GM19452 (cell line): Measurements from ENCODE around the gene NDRG3.

Experiments
- ATAC-seq: cut with Tn5 transposase; IDR thresholded peaks from one replicate; pipeline ENCODE4 v1.9.1; 2021; ENCODE audit not compliant: unreplicated experiment

Gene NDRG3

DNA sequence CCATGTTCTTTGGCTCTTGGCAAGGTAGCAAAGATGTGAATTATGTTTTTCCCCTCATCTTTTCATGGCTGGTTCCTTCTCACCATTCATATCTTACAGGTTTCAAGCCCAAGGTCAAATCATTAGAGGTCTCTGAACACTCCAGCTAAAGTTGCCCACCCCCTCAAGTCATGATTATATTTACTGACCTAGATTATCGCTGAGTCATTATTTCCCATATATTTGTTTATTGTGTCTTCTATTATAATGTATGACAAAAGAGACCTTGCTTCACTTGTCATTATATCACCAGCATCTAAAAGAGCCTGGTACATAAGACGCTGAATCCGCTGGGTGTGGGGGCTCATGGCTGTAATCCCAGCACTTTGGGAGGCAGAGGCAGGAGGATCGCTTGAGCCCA is 15.2 kb upstream of the NDRG3 start:
- ATAC-seq: no peak

DNA sequence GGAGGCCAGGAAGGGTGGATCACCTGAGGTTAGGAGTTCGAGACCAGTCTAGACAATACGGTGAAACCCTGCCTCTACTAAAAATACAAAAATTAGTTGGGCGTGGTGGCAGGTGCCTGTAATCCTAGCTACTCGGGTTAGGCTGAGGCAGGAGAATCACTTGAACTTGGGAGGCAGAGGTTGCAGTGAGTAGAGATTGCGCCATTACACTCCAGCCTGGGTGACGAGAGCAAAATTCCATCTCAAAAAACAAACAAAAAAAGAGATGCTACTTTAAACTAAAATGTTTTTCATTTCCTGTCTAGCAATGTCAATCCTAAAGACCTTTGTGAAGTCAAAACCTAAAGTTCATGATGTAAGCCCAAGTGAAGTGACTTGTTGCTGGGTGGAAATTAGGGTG is 14.8 kb upstream of the NDRG3 start:
- ATAC-seq: no peak

DNA sequence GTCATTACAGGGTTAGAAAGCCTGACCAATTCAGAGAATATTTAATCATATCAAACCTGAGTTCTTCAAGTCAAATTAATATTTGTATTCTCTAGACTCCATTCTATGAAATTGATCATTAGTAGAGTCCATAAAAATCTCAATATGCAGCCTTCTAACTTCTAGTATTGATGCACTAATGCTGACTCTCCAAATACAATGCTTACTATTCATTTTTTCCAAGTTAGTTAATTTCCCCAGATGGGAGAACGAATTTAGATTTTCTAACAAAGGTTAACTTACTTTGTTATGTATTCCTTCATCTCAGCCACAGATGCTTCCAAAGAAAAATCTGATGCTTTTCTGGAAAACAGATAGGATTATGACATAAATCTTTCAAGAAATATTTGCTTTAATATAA is 12.4 kb upstream of the NDRG3 start:
- ATAC-seq: no peak

DNA sequence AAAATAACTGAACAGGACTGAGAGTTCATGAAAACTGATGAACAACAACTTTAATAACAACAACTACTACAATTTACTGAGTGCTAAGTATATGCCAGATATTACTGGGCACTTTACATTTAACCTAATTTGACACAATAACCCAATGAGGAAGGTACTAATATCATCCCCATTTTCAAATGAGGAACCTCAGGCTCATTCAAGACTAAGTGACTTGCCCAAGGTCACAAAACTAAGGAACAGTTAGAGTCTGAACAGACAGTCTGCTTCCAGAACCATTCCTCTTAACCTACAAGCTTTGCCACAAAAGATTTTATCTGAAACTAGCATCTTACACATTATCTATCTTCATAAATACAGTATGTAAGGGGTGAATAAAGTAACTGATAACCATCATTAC is 10.6 kb upstream of the NDRG3 start:
- ATAC-seq: no peak

DNA sequence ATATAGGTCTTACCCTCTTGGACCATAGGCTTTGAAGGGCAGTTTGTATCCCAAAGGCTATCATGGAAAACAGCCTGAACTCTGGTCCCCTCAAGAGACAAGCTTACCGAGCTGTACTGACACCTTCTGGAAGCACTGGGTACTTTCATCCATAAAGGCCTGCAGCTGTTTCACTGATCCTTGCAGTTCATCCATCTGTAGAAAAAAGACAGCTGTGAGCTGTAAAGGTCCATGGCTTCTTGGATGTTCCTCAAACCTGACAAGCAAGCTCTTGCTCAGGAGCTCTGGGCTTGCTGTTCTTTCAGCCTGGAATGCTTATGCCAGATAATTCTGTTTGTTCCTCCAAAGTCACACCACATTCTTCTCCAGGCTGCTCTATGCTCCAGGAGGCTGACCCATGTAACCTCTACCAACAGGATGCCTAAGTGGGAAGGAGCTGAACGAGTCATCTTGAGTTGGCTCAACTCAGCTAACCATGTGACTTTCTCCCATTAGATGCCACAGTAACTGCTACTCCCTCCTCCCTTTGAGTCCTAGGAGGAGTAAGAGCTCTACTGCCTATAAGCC is 8.8 kb upstream of the NDRG3 start:
- ATAC-seq: no peak

DNA sequence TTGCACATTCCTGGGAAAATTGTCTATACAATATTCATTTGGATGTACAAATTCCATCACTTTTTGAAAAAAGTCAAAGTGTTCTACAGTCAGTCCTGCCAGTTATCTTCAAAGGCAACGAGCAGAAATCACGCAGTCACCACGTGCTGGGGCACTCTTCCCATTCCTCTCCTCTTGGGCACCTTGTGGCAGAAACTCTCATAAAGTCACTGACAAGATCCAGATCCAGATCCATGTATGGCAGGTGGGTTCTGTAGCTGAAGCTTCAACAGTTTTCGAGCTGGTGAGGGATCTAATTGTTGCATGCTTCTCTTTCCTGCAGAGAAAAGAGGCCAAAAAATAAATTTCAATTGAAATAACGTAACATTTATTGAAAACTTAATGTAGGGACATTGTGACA is 6.7 kb upstream of the NDRG3 start:
- ATAC-seq: no peak

DNA sequence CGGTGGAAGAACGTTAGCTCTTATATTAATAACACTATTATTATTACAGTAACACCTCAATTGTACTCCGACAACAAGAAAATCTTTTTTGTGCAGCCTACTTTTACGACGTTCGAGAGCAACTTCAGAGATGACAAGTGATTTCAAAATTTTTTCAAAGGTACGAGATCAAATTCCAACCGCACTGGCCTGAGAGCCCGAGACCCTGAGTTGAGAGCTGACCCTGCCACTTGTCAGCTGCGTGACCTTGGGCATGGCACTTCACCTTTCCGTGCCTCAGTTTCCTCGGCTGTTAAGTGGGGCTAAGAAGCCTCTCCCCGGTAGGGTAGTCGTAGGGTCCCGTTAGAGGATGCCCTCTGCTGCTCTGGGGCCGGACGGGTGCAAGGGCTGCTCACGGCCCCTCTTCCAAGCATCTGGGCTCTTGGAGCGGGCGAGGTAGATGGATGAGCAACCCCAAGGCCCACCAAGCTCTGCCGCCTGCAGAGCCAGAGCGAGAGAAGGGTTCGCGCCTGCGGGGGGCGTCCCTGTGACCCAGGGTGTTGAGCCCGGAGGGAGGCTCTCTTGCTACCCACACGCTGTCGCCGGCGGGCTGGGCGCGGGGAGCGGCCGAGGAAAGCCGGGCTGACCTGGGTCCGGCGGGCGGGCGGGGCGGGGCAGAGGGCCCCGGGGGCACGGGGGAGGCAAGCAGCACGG is 510 bp downstream of the NDRG3 start:
- ATAC-seq: peak; percentile 37

DNA sequence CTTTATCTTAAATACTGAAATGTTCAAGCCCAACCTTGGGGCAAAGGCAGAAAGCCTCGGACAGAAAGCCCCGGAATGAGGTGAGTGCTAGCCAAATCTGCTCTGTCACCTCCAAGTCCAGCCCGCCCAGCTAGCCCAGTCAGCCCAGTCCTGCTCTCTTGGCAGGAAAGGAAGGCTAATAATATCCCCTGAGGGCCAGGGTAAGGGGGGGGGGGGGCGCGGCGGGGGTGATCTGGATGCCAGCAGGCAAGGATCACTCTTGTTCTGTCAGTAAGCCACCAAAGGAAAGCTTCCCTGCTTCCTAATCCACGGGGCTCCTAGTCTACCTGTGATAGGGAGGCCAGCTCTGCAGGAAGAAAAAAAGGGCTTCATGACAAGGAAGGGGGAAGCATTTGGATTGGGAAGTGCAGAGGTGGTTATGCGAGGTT is 1.1 kb downstream of the NDRG3 start:
- ATAC-seq: no peak

DNA sequence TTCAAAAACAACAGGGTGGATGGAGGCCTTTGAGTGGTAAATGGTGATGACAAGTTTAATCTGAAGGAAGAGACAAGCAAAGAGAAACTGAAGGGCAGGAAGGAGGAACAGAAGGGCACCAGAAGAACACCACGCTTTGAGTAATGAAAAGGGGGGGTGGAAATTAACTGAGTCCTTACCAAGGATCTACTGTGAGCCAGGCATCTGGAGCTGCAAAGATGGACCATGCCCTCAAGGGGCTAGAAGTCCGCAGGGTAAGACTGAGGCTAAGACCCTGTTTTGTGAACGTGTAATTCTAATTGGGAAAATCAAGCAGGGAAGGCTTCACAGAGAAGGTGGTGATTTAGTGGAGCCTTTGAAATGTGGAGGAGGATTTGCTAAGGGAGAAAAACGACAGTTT is 1.6 kb downstream of the NDRG3 start:
- ATAC-seq: no peak

DNA sequence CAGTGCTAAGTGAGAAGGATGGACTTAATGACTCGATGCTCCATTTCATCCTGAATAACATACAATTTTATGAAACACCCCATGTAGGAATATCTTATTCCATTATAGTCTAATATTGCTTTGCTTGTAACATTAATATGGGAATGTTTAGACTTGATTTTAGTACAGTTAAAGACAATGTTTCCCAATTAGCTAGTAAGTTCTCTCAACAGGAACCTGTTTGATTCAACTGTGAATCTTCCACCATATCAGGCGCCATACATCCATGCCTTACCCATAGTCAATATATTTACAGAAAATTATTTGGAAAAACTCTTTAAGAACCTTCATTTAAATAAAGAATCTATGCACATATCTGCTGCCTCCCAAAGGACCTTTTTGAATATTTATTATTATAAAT is 3.3 kb downstream of the NDRG3 start:
- ATAC-seq: no peak

DNA sequence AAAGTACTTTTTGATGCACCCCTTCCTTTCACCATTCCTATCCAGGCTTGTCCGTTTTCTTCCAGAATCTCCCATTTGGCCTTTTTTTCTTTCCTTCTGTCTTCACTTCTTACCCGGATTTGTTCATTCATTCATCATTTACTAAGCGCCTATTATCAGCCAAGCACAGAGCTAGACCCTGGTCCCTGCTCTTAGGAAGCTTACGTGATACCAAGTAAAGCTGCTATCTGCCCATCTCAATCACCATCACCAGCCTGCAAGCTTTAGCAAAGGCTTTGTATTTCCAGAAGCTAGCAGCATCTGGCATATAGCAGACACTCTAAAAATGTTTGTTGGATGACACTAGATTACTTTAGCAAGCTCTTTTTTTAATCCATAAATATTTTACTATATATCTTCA is 4.8 kb downstream of the NDRG3 start:
- ATAC-seq: no peak

DNA sequence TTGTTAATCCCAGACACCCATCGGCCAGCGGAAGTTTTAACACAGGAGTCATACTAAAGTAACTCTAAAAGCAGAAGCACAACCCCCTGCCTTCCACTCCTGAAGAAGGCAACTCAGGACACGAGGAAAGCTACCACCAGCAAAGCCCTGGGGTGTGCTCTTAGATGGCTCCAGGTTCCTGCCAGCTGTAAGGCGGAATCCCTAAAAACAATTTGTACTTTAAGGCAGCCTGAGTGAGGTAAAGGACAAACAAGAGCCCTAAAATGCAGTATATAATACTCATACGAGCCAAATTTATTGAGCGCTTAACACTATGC is 8.7 kb downstream of the NDRG3 start:
- ATAC-seq: no peak

DNA sequence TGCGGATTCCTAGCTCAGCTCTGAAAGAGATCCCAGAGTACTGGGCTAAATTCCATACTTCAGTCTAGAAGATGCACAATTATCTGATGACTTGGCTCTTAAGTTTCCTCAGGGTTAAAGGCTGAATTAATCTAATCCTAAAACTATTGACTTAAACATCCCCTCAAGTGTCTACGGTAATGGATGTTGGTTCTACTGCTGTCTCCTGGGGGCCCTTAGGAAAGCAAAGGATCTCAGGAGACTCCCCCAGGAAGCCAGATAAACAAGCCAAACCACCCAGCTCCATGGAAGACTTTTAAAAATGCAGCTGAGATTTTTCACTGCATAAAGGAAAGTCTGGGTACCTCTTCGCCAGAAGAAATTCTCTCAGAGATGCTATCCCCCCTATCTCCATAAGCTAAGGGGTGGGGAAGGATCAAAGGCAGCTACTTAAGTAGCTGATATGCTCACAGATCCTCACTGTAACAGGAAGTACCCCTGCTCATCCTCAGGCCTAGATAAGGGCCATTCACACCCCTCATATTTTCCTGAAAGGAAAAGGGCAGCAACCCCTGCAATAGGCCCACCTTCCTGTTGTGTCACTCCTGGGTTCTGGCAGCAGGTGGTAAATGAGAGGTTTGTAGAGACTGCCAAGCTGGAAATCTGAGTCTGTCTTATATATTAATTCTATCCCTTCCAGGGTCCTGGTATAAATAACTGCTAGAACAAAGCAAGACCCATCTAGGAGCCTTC is 9.3 kb downstream of the NDRG3 start:
- ATAC-seq: no peak

DNA sequence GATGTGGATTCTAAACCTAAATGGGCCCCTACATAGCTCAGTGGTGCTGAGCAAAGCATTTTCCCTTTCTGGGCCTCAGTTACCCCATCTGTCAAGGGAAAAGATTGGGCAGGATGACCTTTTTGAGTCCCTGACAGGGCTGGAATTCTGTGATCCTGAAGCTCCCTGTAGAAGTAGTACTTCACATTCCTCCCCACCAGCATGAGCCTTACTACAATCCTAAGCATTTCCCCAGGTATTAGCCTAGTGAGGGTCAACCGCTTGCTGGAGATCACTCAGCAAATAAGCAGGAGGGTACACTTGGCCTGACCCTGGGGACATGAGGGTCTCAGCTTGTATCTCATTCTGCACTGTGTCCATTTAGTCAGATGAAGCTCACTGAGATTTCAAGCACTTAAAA is 13.4 kb downstream of the NDRG3 start:
- no peak for ATAC-seq

DNA sequence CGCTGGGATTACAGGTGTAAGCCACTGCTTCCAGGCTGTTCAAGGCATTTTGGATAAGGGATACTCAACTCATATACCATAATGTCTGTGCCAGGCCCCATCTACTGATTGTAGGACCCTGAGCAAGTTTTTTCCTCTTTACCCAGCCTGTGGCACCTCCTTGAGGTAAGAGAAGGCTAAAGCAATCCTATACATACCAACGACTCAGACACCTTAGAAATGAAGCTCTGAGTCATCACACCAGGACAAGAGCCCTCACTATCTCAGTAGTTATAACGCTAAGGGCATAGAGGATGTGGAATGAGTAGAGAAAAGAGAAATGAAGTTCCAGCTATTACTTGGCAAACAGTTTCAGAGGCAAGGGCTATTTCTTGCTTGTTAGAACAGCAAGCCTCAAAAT is 16.9 kb downstream of the NDRG3 start:
- ATAC-seq: no peak

DNA sequence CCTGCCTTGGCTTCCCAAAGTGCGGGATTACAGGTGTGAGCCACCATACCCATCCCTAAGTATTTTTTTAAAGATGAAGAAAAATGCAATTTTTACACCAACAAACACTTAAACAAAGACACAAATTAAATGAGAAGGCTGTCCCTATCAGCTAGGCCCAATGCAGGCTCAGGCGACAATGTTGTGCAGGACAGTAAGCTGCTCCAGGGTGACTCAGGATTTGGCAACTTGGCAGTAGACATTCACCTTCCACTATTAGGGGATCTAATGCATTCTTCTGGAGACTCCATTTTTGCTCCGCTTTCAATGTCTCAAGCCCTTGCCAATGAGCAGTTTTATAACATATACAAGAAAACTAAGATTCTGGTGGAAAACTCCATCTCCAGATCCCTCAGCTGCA is 19.7 kb downstream of the NDRG3 start:
- no peak for ATAC-seq

DNA sequence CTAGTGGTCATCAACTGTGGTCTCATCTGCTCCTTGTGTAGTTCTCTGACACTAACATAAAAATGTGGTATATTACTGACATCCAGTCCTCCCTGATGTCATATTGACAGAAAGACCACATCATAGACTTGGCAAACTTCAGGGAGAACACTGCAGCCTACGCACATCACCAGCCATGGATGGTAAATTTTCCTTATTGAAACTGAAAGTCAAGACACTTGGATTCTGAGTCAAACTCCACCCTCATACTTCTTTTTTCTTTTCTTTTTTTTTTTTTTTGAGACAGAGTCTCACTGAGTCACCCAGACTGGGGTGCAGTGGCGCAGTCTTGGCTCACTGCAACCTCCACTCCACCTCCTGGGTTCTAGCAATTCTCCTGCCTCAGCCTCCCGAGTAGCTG is 25.4 kb downstream of the NDRG3 start:
- no peak for ATAC-seq

DNA sequence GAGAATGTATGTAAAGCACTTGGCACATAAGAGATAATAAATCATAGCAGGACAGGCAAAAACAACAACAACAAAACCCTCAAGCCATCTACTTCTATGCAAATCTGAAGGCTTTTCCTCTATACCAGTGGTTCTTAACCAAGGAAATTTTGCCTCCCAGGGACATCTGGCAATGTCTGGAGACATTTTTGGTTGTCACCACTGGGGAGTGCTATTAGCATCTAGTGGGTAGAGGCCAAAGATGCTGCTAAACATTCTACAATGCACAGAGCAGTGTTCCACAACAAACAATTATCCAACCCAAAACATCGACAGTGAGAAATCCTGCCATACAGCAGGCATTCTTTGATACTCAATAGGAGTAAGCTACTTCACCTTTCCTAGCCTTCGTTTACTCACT is 28.2 kb downstream of the NDRG3 start:
- ATAC-seq: no peak

DNA sequence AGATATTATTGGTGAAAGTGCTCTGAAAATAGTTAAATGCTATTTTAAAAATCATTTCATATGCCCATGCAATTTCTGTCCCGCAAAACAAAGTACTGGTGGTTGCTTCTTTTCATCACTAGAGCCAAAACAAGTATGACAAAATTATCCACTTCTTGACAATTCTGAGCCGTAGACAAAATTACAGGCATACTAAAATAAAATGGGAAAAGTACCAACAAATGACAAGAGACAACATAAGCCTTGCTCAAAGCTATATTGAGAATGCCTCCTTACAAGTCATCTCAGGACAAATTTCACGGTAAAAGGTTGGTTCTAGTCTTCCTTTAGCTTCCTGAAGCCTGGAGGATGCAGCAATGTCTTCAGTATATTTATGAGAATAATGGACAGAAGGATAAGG is 28.9 kb downstream of the NDRG3 start:
- ATAC-seq: no peak

DNA sequence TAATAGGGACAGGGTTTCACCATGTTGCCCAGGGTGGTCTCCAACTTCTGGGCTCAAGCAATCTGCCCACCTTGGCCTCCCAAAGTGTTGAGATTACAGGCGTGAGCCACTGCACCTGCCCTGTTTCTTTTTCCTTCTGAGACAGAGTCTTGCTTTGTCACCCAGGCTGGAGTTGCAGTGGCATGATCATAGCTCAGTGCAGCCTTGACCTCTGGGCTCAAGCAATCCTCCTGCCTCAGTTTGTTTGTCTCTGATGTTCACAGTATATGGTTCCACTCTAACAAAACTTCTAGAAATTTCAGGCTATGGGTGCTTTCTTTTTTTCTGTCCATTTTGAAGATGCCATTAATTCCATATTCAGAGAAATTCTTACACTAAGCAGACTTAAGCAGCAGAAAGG is 33.1 kb downstream of the NDRG3 start:
- ATAC-seq: no peak

DNA sequence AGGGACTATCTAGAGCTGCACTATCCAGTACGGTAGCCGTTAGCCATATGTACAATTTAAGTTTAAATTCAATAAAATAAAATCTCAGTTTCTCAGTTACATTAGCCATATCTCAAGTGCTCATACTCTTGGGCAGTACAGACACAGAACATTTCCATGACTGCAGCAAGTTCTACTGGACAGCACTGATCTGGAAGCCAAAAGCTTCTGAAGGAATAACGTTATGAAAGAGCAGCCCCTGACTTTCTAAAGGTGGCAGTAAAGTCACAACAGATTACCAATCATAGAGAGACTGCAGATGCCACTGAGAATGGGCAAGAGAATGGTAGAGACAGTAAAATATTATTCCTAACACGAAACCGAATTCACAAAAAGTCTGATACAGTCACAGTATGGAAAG is 36.8 kb downstream of the NDRG3 start:
- ATAC-seq: no peak

DNA sequence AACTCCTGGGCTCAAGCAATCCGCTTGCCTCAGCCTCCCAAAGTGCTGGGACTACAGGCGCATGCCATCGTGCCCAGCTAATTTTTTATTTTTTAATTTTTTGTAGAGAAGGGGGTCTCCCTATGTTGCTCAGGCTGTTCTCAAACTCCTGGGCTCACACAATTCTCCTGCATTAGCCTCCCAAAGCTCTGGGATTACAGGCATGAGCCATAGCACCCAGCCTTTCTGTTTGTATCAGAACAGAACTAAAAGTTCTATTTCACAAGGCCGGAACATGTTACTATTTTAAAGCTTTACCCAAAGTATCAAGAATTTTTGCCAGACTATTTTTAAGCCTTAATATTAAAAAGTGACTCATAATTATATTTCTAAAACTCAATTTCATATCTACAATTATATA is 42.4 kb downstream of the NDRG3 start:
- no peak for ATAC-seq

DNA sequence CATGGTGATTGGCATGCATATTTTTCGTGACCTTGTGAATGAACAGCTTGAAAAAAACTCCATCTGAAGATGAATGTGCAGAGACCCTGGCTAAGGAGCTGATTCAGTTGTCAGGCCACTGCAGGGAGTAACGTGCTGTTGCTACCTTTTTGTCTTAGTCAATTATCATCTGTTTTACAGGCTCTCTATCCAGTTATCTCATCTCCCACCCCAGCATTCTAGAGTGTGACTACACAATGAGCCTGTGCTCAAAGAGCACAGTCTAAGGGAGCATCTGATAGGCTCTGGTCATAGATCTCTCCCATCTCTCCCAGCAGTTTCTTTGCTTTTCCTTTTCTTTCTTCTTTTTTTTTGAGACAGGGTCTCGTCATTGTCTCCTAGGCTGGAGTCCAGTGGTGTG is 45.5 kb downstream of the NDRG3 start:
- no peak for ATAC-seq
